Tibial nerve (tissue), 4 donors: ENCODE results near the gene NOLC1.

Source experiments
- EP300 ChIP-seq, 2 donors: sonication (generic); formaldehyde crosslinking; IDR thresholded peaks; one replicate each; pipeline ENCODE4 v1.6.1; 2017; ENCODE audit warnings: antibody characterized with exemption in 2 of 2, mild to moderate bottlenecking in 1 of 2
- POLR2A ChIP-seq, 2 donors: fragments of 450-650 bp; IDR thresholded peaks; one replicate each; pipeline ENCODE4 v1.6.1; 2017; ENCODE audit warnings: antibody characterized with exemption in 2 of 2, mild to moderate bottlenecking in 2 of 2, moderate library complexity in 2 of 2
- TF ChIP-seq, protein P1 (sequence below), 5 experiments: fragments of 200-600 bp in 3 of 5; fragments of 450-650 bp in 2 of 5; sonication (generic) in 3 of 5; IDR thresholded peaks; one replicate each; pipeline ENCODE4 v1.5.1; 2016 to 2019; ENCODE audit warnings: antibody characterized with exemption in 5 of 5, mild to moderate bottlenecking in 3 of 5, moderate library complexity in 2 of 5

DNA sequence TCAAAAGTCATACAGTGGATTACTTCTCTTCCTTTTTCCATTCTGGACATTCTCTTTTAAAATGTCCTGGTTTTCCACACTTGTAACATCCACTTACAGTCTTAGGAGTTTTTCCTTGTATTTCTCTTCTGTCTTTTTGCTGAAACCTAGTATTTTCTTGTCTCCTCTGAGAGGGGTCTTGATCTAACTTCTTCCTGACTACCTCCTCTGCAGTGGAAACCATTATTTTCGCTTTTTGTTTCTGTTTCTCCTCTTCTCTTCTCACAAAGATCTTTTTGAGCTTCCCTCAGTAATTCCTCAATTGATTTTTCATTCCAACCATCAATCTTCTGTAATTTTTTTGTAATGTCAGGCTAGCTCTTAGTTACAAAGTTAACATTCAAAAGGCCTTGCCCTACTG is 50.2 kb downstream of the NOLC1 start:
- TF ChIP-seq, protein P1, sequence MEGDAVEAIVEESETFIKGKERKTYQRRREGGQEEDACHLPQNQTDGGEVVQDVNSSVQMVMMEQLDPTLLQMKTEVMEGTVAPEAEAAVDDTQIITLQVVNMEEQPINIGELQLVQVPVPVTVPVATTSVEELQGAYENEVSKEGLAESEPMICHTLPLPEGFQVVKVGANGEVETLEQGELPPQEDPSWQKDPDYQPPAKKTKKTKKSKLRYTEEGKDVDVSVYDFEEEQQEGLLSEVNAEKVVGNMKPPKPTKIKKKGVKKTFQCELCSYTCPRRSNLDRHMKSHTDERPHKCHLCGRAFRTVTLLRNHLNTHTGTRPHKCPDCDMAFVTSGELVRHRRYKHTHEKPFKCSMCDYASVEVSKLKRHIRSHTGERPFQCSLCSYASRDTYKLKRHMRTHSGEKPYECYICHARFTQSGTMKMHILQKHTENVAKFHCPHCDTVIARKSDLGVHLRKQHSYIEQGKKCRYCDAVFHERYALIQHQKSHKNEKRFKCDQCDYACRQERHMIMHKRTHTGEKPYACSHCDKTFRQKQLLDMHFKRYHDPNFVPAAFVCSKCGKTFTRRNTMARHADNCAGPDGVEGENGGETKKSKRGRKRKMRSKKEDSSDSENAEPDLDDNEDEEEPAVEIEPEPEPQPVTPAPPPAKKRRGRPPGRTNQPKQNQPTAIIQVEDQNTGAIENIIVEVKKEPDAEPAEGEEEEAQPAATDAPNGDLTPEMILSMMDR (IDR thresholded peaks at IDR 0.05): no peak
- TF ChIP-seq POLR2A (IDR thresholded peaks at IDR 0.05): no peak
- TF ChIP-seq EP300 (IDR thresholded peaks at IDR 0.05): no peak
